GM10248 (cell line): ENCODE results near the gene NISCH.

Experiments used
- CTCF ChIA-PET: fragments of 300-600 bp; sonication (Branson Sonifier 250); formaldehyde crosslinking; extraction: SDS; loops from one replicate; lab custom pipeline; 2021; ENCODE audit warnings: antibody characterized with exemption; lab: Yijun Ruan, JAX
- POLR2A ChIA-PET: fragments of 350-650 bp; sonication (Branson Sonifier 250); formaldehyde crosslinking; extraction: SDS; loops from one replicate; lab custom pipeline; 2020; ENCODE audit warnings: antibody characterized with exemption; lab: Yijun Ruan, JAX
- DNase-seq: peaks from one replicate; pipeline ENCODE4 v3.0.0; 2012; ENCODE audit errors: extremely low spot score
- TF ChIP-seq, protein P1 (sequence below): IDR thresholded peaks from 2 replicates; pipeline ENCODE4 v1.5.1; 2012; ENCODE audit warnings: mild to moderate bottlenecking, low read depth; ENCODE audit errors: extremely low read depth, missing control alignments, control extremely low read depth

Gene NISCH

GRCh38 chr3:52487788-52488691, 32.6 kb downstream of the NISCH start:
- DNase-seq, result no peak
- ChIA-PET CTCF (interaction anchor here (1.1 to 1.8 kb wide), 2 partner anchors 17 to 76 kb away, joined by 3 to 6 read pairs; no protein-coding TSS in a partner anchor), POLR2A (no interaction called here)
- TF ChIP-seq, protein P1, sequence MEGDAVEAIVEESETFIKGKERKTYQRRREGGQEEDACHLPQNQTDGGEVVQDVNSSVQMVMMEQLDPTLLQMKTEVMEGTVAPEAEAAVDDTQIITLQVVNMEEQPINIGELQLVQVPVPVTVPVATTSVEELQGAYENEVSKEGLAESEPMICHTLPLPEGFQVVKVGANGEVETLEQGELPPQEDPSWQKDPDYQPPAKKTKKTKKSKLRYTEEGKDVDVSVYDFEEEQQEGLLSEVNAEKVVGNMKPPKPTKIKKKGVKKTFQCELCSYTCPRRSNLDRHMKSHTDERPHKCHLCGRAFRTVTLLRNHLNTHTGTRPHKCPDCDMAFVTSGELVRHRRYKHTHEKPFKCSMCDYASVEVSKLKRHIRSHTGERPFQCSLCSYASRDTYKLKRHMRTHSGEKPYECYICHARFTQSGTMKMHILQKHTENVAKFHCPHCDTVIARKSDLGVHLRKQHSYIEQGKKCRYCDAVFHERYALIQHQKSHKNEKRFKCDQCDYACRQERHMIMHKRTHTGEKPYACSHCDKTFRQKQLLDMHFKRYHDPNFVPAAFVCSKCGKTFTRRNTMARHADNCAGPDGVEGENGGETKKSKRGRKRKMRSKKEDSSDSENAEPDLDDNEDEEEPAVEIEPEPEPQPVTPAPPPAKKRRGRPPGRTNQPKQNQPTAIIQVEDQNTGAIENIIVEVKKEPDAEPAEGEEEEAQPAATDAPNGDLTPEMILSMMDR, result no peak

- TF ChIP-seq, protein P1, result no peak
- DNase-seq, result no peak
- CTCF ChIA-PET, result interaction anchor here (0.9 to 1.8 kb wide), 4 partner anchors 15 to 77 kb away, joined by 3 to 6 read pairs (median 3); no protein-coding TSS in a partner anchor
- POLR2A ChIA-PET, result no interaction called here
These were observed 33.3 kb downstream of the NISCH start for GRCh38 chr3:52488746-52489145.

DNA sequence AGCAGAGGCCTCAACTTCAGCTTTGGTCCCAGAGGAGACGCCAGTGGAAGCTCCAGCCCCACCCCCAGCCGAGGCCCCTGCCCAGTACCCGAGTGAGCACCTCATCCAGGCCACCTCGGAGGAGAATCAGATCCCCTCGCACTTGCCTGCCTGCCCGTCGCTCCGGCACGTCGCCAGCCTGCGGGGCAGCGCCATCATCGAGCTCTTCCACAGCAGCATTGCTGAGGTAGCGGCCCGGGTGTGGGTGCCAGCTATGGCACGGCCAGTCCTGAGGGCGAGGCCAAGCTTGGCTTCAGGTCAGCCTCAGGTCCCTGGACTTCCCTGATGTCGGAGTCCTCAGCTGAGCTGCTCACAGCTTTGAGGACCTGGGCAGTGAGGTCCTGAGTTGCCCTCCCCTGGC, 34.0 kb downstream of the NISCH start:
- no peak for DNase-seq
- ChIA-PET CTCF (interaction anchor here (0.9 to 1.4 kb wide), 4 partner anchors 16 to 43 kb away, joined by 3 to 5 read pairs (median 3); no protein-coding TSS in a partner anchor), POLR2A (no interaction called here)
- TF ChIP-seq, protein P1, result no peak

GRCh38 chr3:52490035-52490938, 34.9 kb downstream of the NISCH start:
- TF ChIP-seq, protein P1, result no peak
- CTCF ChIA-PET, result interaction anchor here (0.8 to 1.6 kb wide), 6 partner anchors 8 to 43 kb away, joined by 3 to 5 read pairs (median 3); no protein-coding TSS in a partner anchor
- no peak for DNase-seq
- POLR2A ChIA-PET, result no interaction called here

GRCh38 chr3:52490939-52491526, 35.6 kb downstream of the NISCH start:
- TF ChIP-seq, protein P1, result no peak

More at GRCh38 chr3:52490939-52491526, 35.6 kb downstream of the NISCH start:
- no peak for DNase-seq
- ChIA-PET CTCF (interaction anchor here (0.8 to 1.6 kb wide), 4 partner anchors 9 to 44 kb away, joined by 3 to 5 read pairs (median 3); no protein-coding TSS in a partner anchor), POLR2A (no interaction called here)
